Activated T-helper 1 cell treated with Interleukin-2 at 50 U/mL for 16 hours (primary cell): Measurements from ENCODE around the gene MRGPRE.

Experiments used
- DNase-seq: peaks from one replicate; pipeline ENCODE4 v3.0.0-alpha.2; 2020; ENCODE audit warnings: low read depth

Gene MRGPRE

DNA sequence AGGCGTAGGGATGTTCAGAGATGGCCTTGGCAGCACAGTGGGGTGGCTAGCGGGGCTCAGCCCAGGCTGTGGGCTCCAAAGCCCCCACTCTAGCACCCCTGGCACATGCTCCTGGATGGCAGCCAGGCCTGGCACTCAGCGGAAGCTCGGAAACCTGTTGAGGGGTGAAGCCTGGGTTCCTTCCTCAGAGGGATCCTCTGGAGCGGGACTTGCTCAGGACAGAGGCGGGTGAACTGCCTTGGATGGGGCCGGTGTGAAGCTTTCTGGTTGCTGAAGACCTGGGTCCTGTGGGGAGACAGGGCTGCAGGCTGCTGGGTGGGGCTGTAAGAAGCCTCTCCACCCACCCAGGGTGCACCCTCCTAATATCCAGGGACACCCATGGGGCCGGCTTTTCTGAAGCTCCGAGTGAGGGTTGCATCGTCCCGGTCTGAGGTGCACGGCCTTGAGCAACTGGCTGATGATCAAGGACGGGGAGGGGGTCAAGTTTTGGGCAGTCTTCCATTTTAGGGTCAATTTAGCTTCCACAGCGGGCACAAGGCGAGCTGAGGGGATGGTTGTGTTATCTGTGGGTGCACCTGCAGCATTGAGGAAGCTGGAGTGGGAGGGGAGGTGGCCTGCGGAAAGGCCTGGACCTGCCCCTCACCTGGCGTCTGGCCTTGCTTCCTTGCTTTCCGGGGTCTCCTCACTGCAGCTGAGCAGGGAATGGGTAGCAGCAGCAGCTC, 5.2 kb downstream of the MRGPRE start:
- no peak for DNase-seq

DNA sequence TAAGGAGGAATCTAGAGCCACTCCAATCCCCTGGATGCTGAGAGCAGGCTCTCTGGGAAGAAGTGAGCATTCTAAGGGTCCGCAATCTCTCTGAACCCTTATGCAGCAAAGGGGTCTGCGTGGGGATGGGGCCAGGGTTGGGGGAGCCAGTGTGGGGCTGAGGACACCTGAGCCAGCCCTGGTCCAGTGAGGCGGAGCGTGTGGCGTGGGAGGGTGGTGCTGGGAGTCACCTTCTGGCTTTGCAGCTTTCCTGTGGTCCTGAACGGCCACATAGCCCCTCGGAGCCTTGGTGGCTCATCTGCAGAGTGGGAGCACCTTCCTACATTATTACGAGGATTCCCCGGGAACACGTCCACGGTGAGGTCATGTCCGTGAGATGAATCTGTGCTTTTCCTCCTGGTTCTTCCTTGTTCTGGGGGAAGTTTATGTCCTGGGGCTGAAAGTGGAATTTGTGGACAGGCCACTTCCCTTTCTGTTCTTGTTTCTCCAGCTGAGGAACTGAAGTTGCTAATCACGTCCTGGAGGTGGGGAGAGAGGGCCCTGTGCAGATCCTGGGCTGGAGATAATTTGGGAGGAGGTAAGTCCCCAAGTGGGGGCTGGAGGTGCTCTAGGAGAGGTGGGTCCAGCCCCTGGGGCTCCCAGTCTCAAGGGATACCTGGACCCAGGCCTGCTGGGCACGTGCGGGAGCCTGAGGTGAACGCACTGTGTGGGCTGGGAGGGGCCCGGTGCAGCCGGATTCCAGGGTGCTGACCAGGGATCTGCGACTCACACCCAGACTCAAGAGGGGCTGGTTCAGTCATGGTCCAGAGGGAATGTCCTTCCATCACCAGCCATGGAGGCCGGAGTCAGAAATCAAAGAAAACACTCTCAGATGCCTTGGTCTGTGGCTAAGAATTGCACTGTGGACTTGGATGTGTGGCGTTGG, 6.1 kb downstream of the MRGPRE start:
- no peak for DNase-seq

DNA sequence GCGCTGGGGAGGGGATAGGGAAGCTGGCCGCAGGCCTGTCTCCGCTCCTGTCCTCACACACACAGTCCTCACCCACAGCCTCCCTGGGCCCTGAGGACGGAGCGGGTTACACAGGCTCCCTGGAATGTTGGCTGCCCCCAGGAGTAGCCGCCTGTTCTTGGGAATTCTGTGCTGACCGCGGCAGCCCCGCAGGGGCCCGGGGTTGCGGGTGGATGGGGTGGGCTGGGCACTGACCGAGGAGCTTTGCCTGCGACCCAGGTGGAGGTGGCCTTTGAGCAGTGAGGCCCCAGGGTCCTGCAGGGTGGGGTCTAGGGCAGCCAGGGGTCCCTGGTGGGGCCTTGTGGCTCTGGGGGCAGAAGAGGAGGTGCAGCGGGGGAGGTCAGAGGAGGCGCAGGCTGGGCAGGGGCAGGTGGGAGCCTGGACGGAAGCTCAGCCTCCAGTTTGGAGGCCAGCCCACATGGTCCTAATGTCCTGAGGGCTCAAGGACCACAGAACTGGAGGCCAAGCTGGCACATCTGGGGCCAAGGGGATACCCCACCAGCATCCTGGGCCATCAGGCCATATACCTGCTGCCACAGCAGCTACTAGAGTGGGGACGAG, 7.0 kb downstream of the MRGPRE start:
- no peak for DNase-seq

DNA sequence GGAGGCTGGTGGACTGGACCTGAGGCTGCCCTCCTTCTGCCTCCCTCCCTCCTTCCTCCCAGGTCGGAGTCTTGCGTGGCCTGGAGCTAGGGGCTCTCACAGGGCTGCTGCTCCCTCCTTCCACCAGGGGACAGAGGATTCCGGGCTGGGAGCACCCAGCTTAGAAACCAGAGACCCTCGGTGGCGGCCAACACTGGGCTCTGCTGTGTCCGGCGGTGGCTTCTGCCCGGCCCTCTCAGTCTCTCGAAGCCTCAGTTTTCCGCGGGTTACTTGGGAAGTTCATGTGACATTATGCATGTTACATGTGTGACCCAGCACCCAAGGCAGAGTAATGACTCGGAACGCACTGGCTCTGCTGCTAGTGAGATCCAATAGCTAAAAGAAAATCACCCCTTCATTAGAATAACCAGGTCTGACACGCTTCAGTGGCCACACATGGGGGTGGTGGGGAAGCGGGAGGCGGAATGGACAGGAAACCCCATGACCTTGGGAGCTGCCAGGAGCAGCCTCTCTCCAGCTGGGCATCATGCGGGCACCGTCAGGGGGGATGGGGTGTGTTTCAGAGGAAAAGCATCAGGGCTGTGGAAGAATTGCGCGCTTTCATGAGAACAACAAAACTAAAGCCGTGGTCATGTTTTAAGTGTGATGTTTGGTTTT, 7.7 kb downstream of the MRGPRE start:
- no peak for DNase-seq

DNA sequence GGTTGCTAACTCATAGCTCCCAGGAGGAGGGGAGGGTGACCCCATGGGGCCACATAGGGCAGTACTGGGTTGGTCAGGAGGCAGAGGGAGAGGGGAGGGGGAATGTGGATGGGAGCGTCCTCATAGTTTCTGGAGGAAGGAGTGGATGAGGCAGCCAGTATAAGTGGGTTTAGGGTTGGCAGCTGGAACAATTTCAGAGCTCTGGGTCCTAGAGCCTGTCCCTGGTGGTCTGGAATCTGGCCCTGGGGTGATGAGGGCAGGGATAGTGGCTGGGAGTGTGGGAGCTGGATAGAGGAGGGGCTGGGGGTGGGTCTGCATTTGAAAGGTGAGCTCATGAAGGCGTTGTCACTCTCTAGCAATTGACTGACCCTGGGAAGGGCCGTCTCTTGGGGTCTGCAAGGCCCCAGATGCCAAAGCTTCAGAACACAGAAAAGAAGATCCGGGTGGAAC, 8.3 kb downstream of the MRGPRE start:
- DNase-seq, result no peak

DNA sequence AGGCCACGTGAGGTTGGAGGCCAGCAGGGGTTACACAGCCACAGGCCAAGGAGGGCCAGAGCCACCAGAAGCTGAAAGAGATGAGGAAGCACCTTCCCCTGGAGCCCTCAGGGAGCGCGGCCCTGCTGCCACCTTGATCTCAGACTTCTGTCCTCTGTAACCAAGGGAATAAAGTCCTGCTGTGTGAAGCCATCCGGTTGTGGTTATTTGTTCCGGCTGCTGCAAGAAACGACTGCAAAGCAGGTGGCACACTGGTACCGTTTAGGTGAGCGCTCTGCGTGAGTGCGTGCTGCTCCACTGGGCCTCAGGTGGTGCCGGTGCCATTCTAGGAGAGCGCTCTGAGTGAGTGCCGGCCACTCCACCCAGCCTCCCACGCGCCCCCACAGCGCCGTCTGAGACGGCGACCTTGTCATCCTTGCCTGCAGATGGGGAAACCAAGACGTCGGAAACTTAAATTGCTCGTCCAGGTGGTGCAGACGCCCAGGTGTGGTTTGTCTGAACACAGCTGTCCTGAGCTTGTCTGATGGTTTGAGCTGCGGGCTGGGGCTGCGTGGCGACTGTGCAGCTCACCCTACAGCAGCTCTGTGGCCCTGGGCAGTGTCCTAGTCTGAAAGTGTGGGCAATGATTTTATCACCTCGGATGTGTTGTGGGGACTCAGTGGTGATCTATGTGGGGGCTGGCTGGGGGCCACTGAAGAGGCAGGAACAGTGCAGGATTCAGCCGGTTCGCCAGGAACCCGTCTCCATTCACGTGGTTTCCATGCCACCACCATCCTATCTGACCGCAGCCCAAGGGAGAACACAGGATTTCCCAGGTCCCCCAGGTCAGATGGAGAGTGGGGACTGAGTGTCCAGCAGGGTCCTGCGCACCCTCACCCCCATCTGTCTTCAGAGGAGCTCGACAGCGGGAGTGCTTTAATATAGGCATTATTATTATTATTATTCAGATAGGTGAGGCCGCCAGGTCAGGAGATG, 9.0 kb downstream of the MRGPRE start:
- DNase-seq, result no peak

DNA sequence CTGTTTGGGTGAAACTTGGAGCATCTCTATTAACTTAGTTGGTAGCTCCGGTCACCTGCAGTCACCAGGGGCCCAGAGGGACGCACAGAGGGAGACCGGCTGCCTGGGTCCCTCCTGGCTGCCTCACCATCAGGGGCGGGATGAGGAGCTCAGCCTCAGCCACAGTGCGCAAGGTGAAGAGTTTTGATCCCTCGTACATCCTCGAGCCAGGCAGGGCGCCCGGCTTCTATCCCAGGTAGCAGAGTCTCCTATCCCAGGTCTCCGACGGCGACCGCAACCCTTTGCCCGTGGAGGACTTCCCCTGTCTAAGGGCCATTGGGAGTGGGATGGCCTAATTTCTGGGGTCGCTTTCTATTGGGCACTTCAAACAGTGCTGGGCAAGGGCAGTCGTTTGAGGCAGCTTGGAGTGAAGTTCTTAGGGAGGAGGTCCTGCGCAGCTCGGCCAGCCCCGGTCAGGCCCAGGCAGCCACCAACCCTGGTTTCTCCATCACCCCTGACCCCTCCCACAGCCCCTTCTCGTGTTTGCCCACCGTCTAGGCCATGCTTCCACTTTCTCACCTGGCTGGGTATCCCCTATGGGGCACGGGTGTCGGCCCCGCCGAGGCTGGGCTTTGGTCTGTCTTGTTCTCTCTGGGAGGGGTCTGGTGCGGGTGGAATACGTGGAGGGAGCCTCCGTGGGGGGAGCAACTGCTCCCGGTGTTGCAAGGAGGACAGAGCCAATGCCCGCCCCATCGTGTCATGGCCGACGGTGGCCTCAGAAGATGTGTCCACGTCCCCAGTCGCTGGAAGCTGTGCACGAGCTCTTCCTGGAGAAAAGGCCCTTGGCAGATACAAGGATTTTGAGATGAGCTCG, 10.0 kb downstream of the MRGPRE start:
- DNase-seq, result no peak

DNA sequence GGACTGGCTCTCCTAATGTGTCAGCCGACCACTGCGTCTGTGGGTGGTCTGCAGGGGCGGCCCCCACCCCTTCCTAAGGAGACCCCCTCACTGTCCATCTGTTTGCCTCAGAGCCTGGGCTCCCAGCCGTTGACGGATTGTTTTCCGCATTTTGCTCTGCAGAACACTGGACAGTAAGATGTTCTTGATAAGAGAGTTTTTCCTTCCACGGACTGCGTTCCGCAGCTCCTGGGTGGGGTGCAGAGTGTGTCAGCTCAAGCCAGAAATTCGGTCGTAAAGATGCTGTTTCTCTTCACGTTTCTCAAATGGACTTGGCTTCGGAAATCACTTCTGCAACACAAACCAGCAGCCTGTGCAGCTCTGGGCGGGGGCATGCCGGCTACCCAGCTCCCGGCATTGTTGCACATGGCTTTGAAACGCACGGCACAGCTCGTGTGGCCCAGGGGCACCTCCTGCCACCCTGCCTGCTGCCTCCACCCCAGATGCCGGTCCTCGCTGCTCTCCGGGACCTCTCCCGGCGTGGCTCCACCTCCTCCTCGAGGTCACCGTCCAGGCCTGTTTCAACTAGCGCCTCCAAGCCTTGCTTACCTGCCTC, 10.7 kb downstream of the MRGPRE start:
- no peak for DNase-seq

DNA sequence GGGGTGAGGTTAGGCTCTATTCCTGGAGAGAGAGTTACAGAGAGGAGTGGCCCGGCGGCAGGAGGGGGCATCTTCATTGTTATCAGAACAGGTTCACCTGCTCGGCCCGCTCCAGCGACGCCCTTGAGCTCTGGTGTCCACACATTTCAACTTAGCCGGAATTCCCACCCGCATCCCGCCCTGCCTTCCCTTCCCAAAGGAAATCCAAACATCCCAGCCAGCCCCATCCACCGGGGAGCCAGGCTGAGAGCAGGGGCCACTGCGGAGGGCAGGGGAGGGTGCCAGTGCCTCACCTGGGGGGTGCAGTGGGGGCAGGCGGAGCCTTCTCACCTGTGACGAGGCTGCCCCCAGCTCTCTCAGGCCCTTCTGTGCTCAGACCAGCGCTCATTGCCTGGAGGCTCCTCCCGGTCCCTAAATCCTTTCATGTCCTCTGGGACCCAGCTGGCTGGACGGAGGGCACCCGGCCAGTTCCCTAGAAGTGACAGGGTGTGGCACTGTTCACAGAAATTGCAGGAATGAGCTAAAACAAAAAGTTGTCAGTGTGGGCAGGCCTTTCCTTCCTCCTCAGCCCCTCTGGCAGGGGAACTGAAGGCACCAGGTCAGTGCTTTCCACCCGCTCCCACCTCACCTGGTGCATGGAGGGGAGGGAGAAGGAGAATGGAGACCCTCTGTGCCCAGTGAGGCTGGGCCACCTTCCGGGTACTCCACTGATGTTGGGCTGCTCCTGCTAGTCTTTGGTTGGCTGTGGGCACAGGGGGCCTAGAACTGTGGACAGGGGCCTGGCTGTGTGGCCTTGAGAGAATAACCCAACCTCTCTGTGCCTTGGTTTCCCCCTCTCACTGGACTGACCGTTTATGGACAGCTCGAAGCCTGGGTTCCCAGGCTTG, 11.5 kb downstream of the MRGPRE start:
- DNase-seq, result no peak

DNA sequence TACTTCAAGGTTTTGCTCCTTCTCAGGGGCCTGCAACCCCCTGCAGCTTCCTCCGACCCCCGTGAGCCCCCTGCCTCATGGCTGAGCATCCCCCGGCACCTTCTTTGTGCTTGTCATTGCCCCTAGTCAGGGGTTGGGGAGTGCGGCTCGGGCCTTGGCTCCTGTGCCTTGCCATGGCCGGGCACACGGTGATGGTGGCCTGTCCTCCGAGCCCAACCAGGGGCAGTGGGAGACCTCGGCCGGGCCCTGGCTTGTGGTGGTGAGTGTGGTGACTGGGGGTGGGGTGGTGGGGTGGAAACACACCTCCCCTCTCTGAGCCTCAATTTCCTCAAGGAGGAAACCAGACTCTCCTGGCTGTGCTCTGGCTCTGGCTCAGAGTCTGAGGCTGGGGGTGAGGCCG, 12.1 kb downstream of the MRGPRE start:
- DNase-seq, result no peak

DNA sequence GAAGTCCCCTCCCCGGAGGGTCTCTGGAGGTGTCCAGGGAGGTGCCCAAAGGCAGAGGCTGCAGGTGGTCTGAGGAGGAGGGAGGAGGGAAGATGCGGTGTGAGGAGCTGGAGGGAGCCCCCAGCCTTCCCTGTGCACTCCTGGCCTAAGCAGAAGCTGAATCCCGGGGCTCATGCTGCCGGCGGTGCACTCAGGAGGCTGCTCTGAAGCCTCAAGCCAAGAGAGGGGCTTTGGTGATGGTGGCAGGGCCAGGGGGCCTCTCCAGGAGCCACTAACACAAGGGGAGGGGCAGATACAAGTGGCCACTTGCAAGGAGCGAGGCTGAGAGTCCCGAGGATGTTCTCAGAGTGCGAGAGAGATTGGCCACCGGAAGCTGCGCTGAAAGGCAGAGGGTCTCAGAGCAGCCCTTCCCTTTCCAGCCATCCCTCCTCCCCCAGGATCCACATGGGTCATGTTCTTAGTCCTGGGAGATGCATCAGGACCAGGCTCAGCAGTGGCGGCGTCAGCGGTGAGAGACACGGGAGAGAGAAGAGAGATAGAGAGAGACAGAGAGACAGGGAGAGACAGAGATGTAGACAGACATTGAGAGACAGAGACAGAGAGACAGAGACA, 12.8 kb downstream of the MRGPRE start:
- DNase-seq, result no peak

DNA sequence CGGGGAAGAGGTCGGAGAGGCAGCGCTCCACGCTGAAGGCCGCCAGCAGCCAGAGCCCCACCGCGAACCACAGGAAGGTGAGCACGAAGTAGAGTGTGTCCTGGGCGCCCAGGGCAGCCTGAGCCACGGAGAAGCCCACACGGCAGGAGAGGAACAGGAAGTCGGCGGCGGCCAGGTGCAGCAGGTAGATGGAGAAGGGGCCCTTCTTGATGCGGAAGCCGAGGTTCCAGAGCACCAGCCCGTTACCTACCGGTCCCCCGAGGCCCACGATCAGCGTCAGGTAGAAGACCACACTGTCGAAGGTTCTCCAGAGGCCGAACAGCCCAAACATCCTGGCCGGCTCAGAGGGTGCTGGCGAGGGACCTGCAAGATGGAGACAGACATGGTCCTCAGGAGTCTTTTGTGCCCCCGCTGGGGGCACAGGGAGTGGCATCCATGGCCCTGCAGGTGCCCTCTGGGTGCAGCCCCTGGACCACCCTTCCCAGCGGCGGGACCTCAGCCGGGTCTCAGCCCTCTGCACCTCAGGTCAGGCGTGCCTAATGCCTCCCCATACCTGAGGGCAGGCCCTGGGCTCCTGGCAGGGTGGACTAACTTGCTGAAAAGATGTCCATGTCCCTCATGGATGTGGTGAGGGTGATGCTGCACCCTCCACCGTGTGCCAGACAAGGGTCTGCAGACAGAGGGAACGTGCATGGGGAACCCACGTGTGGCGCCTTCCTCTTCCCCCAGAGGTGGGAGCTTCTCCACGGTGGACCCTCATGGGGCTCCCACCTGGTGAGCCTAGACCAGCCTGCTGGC, 13.5 kb downstream of the MRGPRE start, which contains the start of gene MRGPRG:
Gene MRGPRG, minus strand, starts transcription at position 331 of the 798 bp plus-strand sequence. Its CDS starts 0 bp downstream, at position 331.
- DNase-seq, result no peak

DNA sequence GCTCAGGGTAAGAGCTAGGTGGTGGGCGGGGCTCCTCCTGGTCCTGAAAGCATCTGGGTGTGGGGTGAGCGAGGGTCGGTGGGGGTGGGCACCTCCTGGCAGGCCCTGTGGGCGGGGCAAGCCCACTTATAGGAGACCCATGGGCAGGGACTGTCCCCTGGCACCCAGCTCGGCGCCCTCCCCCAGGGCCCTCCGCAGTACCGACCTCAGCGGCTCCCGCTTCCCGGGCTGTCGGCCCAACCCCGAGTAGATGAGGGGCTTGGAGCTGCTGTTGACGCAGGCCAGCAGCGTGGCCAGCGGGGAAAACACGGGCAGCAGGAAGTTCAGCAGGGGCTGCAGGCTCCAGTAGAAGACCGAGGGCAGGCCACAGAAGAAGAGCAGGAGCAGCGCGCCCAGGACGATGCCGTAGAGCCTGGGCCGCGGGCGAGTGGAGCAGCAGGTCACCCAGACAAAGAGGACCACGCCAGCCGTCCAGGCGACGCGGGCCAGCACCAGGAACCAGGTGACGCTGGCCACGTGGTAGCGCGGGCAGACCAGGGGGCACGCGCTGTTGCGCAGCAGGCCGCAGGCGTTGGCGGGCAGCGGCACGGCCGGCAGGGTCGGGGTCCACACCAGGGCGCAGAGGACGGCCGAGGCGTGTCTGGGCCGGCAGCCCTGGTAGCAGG, 14.3 kb downstream of the MRGPRE start:
- DNase-seq, result no peak

DNA sequence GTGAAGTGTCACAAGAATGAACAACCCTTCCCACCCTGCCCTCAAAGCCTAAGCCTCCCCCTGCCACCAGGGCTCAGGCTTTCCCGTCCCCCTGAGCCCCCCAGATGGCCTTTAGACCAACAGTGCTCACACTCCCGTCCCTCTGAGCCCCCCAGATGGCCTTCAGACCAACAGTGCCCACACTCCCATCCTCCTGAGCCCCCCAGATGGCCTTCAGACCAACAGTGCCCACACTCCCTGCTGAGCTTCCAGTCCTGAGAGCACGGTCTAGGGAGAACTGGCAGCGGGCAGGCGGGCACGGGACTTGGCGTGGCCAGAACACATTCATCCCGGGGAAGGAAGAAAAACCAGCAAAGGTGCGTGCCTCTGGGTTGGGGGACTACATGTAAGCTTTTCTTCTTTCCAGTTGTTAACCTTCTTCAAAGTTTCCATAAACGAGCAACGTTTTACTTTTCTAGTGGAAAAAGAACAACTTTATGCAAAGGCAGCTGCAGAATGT, 16.1 kb downstream of the MRGPRE start:
- DNase-seq, result no peak

DNA sequence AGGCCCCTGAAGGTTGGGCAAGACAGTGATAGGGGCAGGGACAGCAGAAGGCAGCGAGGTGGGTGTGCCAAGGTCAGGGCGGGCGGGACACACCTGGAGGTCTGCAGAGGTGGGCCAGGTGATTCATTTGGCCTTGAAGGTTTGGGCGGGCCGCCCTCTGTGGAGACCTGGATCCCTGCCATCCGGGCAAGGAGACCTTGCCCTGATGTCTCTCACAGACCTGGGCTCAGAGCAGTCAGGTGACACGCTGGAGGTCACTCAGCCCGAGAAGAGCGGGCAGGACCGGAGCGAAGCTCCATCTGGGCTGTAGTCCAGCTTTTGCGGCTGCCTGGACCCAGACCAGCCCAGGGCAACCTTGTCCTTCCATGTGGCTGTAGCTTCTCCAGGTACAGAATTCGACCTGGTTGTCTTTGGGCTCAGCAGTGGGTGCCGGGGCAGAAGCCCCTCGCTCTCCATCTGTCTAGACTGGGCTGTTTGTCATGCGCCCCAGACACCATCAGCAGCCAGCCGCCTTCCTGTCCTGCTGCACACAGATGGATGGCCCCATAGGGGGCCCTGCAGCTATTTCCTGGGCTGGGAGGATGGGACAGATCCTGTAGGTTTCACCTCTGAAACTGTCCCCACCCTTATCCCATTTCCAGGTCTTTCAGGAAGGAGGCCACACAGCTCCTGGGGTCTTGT, 16.7 kb downstream of the MRGPRE start:
- no peak for DNase-seq

DNA sequence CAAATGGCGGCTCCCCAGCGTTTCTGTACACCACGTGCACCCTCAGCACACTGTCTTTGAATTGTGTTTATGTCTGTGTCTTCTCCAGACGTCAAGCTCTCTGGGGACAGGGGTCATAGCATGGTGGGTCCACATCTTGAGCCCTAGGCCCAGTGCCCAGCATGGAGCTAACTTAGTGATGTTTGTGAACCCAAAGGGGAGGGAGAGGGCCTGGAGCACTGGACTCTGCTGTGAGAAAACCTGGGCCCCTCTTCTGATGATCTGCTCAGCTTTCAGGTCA, 17.9 kb downstream of the MRGPRE start:
- no peak for DNase-seq
